Rectal smooth muscle tissue (tissue), 1 donor: Measurements from ENCODE around the gene DOHH.
"Not testable (repeated sequence)": the region's sequence is repeated elsewhere in the genome, so short reads cannot be mapped to it uniquely, and the experiment has no call there.

Experiments
- H3K27ac ChIP-seq: one replicate; pipeline ENCODE4 v1.7.0; 2013; ENCODE audit warnings: low read depth, low read length, inconsistent platforms
- H3K27me3 ChIP-seq: one replicate; pipeline ENCODE4 v1.7.0; 2013; ENCODE audit warnings: low read length; ENCODE audit not compliant: control insufficient read depth, insufficient read depth
- H3K36me3 ChIP-seq: one replicate; pipeline ENCODE4 v1.7.0; 2013; ENCODE audit warnings: low read length; ENCODE audit not compliant: control insufficient read depth, insufficient read depth
- H3K4me1 ChIP-seq: one replicate; pipeline ENCODE4 v1.7.0; 2013; ENCODE audit warnings: low read length; ENCODE audit not compliant: control insufficient read depth, insufficient read depth
- H3K4me3 ChIP-seq: one replicate; pipeline ENCODE4 v1.7.0; 2013; ENCODE audit warnings: low read length
- H3K9ac ChIP-seq: one replicate; pipeline ENCODE4 v1.7.0; 2013; ENCODE audit warnings: low read length

The DOHH gene

GRCh38 chr19:3452942-3453214 is 47.6 kb downstream of the DOHH start:
- not testable (repeated sequence) for H3K27ac ChIP-seq, H3K27me3 ChIP-seq, H3K4me3 ChIP-seq, H3K9ac ChIP-seq
- Histone ChIP-seq H3K4me1 (peaks cover 22% of the 10 kb centered on the region), H3K36me3 (peaks cover 25% of the 10 kb centered on the region)

GRCh38 chr19:3452171-3452941 is 48.1 kb downstream of the DOHH start:
- no peaks in the 10 kb centered on the region for H3K27me3 ChIP-seq
- no peak overlapping the region for H3K9ac ChIP-seq
- peaks cover 25% of the 10 kb centered on the region for H3K36me3 ChIP-seq
- no peak overlapping the region for H3K27ac ChIP-seq
- H3K4me3 ChIP-seq: no peak overlapping the region
- peaks cover 17% of the 10 kb centered on the region for H3K4me1 ChIP-seq

- no peaks in the 10 kb centered on the region for H3K27me3 ChIP-seq
- H3K9ac ChIP-seq: no peak overlapping the region
Observed at GRCh38 chr19:3451451-3451866, 49.0 kb downstream of the DOHH start.

GRCh38 chr19:3450796-3451411 is 49.6 kb downstream of the DOHH start:
- peaks cover 29% of the 10 kb centered on the region for H3K36me3 ChIP-seq
- peak overlapping the region; percentile 83 for H3K27ac ChIP-seq
- no peaks in the 10 kb centered on the region for H3K27me3 ChIP-seq
- no peak overlapping the region for H3K9ac ChIP-seq
- H3K4me3 ChIP-seq: no peak overlapping the region
- H3K4me1 ChIP-seq: peaks cover 11% of the 10 kb centered on the region

More at GRCh38 chr19:3451451-3451866, 49.0 kb downstream of the DOHH start:
- Histone ChIP-seq H3K36me3 (peaks cover 25% of the 10 kb centered on the region), H3K27ac (peak overlapping the region; percentile 83), H3K4me3 (no peak overlapping the region), H3K4me1 (peaks cover 11% of the 10 kb centered on the region)

GRCh38 chr19:3448616-3449334 is 51.7 kb downstream of the DOHH start:
- Histone ChIP-seq H3K4me3 (no peak overlapping the region), H3K27ac (no peak overlapping the region), H3K4me1 (peaks cover 17% of the 10 kb centered on the region), H3K36me3 (peaks cover 29% of the 10 kb centered on the region), H3K27me3 (no peaks in the 10 kb centered on the region), H3K9ac (no peak overlapping the region)

- not testable (repeated sequence) for H3K4me3 ChIP-seq, H3K27me3 ChIP-seq, H3K27ac ChIP-seq, H3K9ac ChIP-seq
- Histone ChIP-seq H3K4me1 (peaks cover 19% of the 10 kb centered on the region), H3K36me3 (peaks cover 20% of the 10 kb centered on the region)
Observed at GRCh38 chr19:3446657-3447056, 53.8 kb downstream of the DOHH start.

- Histone ChIP-seq H3K36me3 (peaks cover 14% of the 10 kb centered on the region), H3K9ac (no peak overlapping the region), H3K4me3 (no peak overlapping the region), H3K4me1 (peaks cover 12% of the 10 kb centered on the region), H3K27ac (no peak overlapping the region), H3K27me3 (no peaks in the 10 kb centered on the region)
Observed at GRCh38 chr19:3444695-3445234, 55.7 kb downstream of the DOHH start.

GRCh38 chr19:3443840-3444694 is 56.4 kb downstream of the DOHH start:
- Histone ChIP-seq H3K4me3 (no peak overlapping the region), H3K27ac (peak overlapping the region; percentile 52), H3K9ac (no peak overlapping the region), H3K36me3 (peaks cover 12% of the 10 kb centered on the region), H3K27me3 (no peaks in the 10 kb centered on the region), H3K4me1 (peaks cover 12% of the 10 kb centered on the region)

GRCh38 chr19:3442487-3443071 is 57.9 kb downstream of the DOHH start:
- Histone ChIP-seq H3K4me1 (peaks cover 12% of the 10 kb centered on the region), H3K4me3 (no peak overlapping the region), H3K27me3 (no peaks in the 10 kb centered on the region), H3K36me3 (peaks cover 9% of the 10 kb centered on the region), H3K27ac (no peak overlapping the region), H3K9ac (no peak overlapping the region)

GRCh38 chr19:3441986-3442329 is 58.5 kb downstream of the DOHH start:
- H3K4me1 ChIP-seq: peaks cover 12% of the 10 kb centered on the region
- no peak overlapping the region for H3K4me3 ChIP-seq
- peaks cover 9% of the 10 kb centered on the region for H3K36me3 ChIP-seq
- H3K27me3 ChIP-seq: no peaks in the 10 kb centered on the region
- H3K9ac ChIP-seq: no peak overlapping the region
- H3K27ac ChIP-seq: no peak overlapping the region

GRCh38 chr19:3441089-3441985 is 59.1 kb downstream of the DOHH start:
- Histone ChIP-seq H3K4me1 (peaks cover 12% of the 10 kb centered on the region), H3K36me3 (peaks cover 9% of the 10 kb centered on the region)

More at GRCh38 chr19:3441089-3441985, 59.1 kb downstream of the DOHH start:
- H3K9ac ChIP-seq: no peak overlapping the region
- H3K27ac ChIP-seq: no peak overlapping the region
- no peaks in the 10 kb centered on the region for H3K27me3 ChIP-seq
- H3K4me3 ChIP-seq: no peak overlapping the region
